H1 (cell line): ENCODE results near the gene TCF4. TPM values are rescaled to one million over a fixed set of nuclear protein-coding genes. Genes with fewer than 3 reads are reported as not detected.

Experiments
- EP300 ChIP-seq, 2 experiments: IDR thresholded peaks; 1 replicate in 1 of 2; 2 replicates in 1 of 2; pipeline ENCODE4 v1.6.1; 2011 to 2012; ENCODE audit warnings: low read depth in 2 of 2, low read length in 2 of 2, mild to moderate bottlenecking in 2 of 2, borderline replicate concordance in 1 of 2, inconsistent platforms in 1 of 2, moderate library complexity in 1 of 2
- NANOG ChIP-seq: IDR thresholded peaks from 2 replicates; pipeline ENCODE4 v1.6.1; 2011; ENCODE audit warnings: low read length, low read depth, mild to moderate bottlenecking, inconsistent platforms; ENCODE audit not compliant: insufficient read depth, poor library complexity, severe bottlenecking
- SIN3A ChIP-seq, 2 experiments: IDR thresholded peaks in 1 of 2; conservative IDR thresholded peaks in 1 of 2; 2 replicates each; pipeline ENCODE4 v1.6.1; 2011 to 2012; ENCODE audit warnings: low read length in 2 of 2, improper control_type of control experiment in 1 of 2, low read depth in 1 of 2, mild to moderate bottlenecking in 1 of 2
- polyA plus RNA-seq, 7 experiments: library from polyadenylated mRNA; depleted of rRNA in 3 of 7; stranded (reverse) in 5 of 7; unstranded in 2 of 7; fragments of >200 nt in 5 of 7; fragments of 200-250 nt in 2 of 7; gene quantifications; 1 replicate in 5 of 7; 2 replicates in 1 of 7; 4 replicates in 1 of 7; pipeline versions ENCODE4 v1.2.1 to v1.2.3, GENCODE V29; 2011 to 2013; ENCODE audit warnings: missing spikeins in 2 of 7, mixed read lengths in 2 of 7
- total RNA-seq: library from RNA; stranded (reverse); fragmentation: NEBNext Ultra II Directional; extraction: Animal tissue kit (Norgen Biotek cat#: 25700); gene quantifications from 2 replicates; pipeline ENCODE4 v1.2.1, GENCODE V29; 2021
- TF ChIP-seq, protein P1 (sequence below), 3 experiments: IDR thresholded peaks; 1 replicate in 2 of 3; 2 replicates in 1 of 3; pipeline versions ENCODE4 v1.5.1 to v1.6.1; 2011; ENCODE audit warnings: low read length in 3 of 3, mild to moderate bottlenecking in 3 of 3, inconsistent platforms in 2 of 3, low read depth in 1 of 3, moderate library complexity in 1 of 3; ENCODE audit not compliant: insufficient read depth in 1 of 3; ENCODE audit errors: control extremely low read depth in 1 of 3

Gene TCF4
- total and polyA plus RNA-seq, 2 of the 8 experiments (the other 6 are each of a cell fraction or from before 2014, with no cell fraction given) = 59.3 to 118 TPM

DNA sequence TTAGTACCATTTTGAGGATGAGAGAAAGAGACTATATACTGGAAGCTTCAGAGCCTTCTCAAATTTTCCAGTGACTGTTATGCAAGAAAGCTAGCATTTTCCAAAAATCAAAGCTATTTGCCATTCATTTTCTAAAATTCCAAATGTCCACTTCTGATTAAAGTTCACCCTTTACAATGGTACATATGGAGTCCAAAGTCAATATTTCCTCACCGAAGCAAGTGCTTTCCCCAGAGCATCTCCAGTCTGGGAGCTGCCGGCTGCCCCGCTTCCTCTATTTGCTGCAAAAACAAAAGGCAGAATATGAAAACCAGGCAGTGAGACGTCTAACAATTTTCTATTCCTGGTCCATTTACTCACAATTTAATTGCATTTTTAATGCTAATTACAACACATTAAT, 326.7 kb downstream of the TCF4 start (continued):
- TF ChIP-seq, protein P1, sequence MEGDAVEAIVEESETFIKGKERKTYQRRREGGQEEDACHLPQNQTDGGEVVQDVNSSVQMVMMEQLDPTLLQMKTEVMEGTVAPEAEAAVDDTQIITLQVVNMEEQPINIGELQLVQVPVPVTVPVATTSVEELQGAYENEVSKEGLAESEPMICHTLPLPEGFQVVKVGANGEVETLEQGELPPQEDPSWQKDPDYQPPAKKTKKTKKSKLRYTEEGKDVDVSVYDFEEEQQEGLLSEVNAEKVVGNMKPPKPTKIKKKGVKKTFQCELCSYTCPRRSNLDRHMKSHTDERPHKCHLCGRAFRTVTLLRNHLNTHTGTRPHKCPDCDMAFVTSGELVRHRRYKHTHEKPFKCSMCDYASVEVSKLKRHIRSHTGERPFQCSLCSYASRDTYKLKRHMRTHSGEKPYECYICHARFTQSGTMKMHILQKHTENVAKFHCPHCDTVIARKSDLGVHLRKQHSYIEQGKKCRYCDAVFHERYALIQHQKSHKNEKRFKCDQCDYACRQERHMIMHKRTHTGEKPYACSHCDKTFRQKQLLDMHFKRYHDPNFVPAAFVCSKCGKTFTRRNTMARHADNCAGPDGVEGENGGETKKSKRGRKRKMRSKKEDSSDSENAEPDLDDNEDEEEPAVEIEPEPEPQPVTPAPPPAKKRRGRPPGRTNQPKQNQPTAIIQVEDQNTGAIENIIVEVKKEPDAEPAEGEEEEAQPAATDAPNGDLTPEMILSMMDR (IDR thresholded peaks at IDR 0.05; ENCODE audit: control extremely low read depth in 1 of 3, insufficient read depth in 1 of 3, low read depth in 1 of 3, low read length in 3 of 3) = no peak
- TF ChIP-seq EP300 (IDR thresholded peaks at IDR 0.05; ENCODE audit: borderline replicate concordance in 1 of 2, low read depth in 2 of 2, low read length in 2 of 2) = no peak
- TF ChIP-seq NANOG = no peak
- TF ChIP-seq SIN3A (conservative IDR thresholded peaks at IDR 0.05 in 1 of 2, IDR thresholded peaks at IDR 0.05 in 1 of 2; ENCODE audit: low read depth in 1 of 2, low read length in 2 of 2) = no peak
